GM13976 (cell line): ENCODE results near the gene MIB1.

Experiments used
- DNase-seq: peaks from one replicate; pipeline ENCODE4 v3.0.0; 2012; ENCODE audit warnings: low spot score
- in situ Hi-C: fragments of 300-500 bp; cut with MboI; formaldehyde crosslinking; loops from one replicate; pipeline ENCODE4 v1.12.0; 2022; ENCODE audit warnings: low sequenced_read_pairs, mixed read lengths, inconsistent platforms; ENCODE audit not compliant: unreplicated experiment
- TF ChIP-seq, protein P1 (sequence below): IDR thresholded peaks from 2 replicates; pipeline ENCODE4 v1.5.1; 2012; ENCODE audit warnings: borderline replicate concordance, mild to moderate bottlenecking; ENCODE audit not compliant: insufficient read depth; ENCODE audit errors: extremely low read depth, missing control alignments, control extremely low read depth

Gene MIB1

DNA sequence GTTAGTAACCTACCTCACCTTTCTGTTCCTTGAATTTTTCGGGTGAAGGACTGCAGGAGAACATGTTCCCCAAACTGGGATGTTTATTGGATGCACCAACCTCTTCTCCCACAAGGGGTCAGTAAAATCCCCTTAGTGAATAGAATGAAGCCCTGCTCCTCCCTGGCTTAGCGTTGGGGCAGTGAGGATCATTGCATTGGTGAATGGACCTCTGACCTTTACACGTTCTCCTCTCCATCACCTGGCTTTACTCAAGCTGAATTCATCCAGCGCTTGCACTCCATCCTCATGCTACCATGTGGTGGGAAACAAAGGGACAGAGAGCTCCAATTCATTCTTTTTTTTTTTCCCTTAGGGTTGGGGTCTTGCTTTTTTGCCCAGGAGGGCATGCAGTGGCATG, 157.2 kb downstream of the MIB1 start:
- in situ Hi-C loops, result no loop called here
- DNase-seq, result peak; percentile 70
- TF ChIP-seq, protein P1, sequence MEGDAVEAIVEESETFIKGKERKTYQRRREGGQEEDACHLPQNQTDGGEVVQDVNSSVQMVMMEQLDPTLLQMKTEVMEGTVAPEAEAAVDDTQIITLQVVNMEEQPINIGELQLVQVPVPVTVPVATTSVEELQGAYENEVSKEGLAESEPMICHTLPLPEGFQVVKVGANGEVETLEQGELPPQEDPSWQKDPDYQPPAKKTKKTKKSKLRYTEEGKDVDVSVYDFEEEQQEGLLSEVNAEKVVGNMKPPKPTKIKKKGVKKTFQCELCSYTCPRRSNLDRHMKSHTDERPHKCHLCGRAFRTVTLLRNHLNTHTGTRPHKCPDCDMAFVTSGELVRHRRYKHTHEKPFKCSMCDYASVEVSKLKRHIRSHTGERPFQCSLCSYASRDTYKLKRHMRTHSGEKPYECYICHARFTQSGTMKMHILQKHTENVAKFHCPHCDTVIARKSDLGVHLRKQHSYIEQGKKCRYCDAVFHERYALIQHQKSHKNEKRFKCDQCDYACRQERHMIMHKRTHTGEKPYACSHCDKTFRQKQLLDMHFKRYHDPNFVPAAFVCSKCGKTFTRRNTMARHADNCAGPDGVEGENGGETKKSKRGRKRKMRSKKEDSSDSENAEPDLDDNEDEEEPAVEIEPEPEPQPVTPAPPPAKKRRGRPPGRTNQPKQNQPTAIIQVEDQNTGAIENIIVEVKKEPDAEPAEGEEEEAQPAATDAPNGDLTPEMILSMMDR, result peak; percentile 63

DNA sequence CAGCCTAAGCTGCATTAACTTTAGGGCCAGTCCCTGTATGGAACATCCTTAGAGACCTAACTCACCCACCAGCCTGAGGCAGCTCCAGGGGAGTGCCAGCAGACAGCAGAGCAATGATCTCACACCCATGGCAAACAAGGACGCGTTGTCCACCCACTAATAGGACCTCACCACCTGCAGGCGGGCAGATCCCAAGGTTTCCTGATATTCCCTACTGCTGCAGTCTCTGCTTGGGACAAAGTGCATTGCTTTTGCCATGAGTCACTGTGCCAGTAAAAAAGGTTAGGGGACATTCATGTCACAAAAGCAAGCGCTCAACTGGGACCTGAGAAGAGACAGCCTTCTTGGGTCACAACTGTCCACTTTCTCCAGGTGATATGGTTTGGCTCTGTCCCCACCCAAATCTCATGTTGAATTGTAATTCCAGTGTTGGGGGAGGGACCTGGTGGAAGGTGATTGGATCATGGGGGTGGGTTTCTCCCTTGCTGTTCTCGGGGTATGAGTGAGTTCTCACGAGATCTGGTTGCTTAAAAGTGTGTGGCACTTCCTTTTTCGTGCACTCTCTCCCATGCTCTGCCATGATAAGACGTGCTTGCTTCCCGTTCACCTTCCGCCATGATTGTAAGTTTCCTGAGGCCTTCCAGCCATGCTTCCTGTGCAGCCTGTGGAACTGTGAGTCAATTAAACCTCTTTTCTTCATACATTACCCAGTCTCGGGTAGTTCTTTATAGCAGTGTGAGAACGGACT, 160.2 kb downstream of the MIB1 start:
- DNase-seq, result no peak
- in situ Hi-C loops, result loop anchor here (25.0 kb wide), 1 partner anchor 662 kb away; no protein-coding TSS in a partner anchor
- TF ChIP-seq, protein P1, result no peak

DNA sequence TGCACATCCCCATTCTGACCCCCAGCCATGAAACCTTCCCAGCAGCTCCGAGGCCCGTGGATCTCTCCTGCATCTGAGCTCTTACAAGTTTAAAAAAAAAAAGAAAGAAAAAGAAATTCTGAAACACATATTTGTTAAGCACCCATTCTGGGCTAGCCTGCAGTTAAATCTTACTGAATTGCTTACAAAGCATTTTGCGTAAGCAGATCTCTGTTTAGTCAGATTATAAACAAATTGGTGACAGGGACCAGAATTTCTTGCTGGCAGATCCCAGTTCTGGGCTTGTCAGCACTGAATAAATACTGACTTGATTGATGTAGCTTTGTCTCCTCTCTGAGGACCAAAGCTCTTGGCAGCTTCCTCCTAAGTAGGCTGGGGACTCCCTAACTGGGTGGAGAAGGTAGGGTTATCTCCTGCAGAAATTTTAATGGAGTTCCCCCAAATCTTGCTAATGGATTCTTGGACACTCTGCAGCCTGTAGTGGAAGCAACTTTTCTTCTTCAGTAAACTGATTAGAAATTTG, 160.9 kb downstream of the MIB1 start:
- in situ Hi-C loops, result loop anchor here (25.0 kb wide), 1 partner anchor 661 kb away; no protein-coding TSS in a partner anchor
- TF ChIP-seq, protein P1, result no peak
- DNase-seq, result no peak

DNA sequence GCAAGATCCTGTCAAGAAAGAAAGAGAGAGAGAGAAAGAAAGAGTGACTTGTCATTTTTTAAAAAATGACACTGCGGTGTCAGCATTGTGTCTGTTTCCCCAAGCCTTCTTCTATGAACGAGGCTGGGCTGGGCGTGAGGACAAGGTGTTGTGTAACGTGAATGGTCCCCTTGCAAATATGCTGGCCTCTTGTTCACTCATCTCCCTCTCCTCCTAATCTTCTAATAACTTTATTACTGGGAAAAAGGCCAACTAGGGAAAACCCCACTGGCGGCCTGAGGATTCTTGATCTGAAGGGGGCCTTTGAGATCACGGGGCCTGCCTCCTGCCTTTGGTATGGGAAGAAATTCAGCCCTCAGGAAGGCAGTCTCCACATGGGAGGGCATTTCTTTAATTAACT, 163.1 kb downstream of the MIB1 start:
- TF ChIP-seq, protein P1, result no peak
- DNase-seq, result no peak
- in situ Hi-C loops, result loop anchor here (25.0 kb wide), 1 partner anchor 659 kb away; no protein-coding TSS in a partner anchor

DNA sequence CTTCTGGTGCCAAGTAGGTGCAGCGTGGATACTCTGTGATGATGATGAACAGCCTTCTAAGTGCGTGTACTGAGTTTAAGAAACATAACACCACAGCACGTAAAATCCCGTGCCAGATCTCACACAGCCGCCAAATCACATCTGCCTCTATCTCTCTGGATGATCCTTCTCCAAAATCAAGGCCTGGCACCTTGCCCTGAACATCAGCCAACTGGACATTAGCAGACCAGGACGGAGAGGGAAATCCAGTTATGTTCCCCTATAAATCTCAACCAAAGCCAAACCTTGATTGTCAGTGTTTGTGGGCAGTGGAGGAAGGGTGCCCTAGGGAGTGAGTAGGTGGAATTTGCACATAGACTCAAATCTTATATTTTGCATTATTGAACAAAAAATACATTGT, 164.3 kb downstream of the MIB1 start:
- no peak for DNase-seq
- TF ChIP-seq, protein P1, result no peak
- in situ Hi-C loops, result loop anchor here (25.0 kb wide), 1 partner anchor 657 kb away; no protein-coding TSS in a partner anchor

DNA sequence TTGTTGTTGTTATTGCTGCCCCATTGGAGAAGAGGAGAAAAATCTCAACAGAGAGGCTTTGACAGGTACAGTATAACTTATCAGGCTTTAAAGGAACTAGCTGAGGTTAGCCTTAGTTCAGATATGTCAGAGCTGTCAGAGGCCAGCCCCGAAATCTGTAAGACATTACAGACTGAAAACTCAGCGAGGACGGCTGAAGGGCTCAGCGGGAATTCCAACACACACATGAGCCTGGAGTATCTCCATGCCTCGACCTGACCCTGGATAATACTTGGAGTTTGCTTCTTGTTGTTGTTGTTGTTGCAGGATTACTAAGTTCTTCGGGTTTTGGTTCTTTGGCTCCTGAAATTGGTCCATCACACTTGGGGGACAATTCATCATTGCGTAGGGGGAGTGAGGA, 166.9 kb downstream of the MIB1 start:
- in situ Hi-C loops, result loop anchor here (25.0 kb wide), 1 partner anchor 655 kb away; no protein-coding TSS in a partner anchor
- DNase-seq, result no peak
- TF ChIP-seq, protein P1, result no peak
